NCI-H748 (cell line): ENCODE measurements around the gene DCAF7.

Source experiments
- DNase-seq: peaks from one replicate; lab custom pipeline; 2025; ENCODE audit not compliant: unreplicated experiment; lab: John Stamatoyannopoulos, UW

DCAF7 gene

GRCh38 chr17:63579633-63580032 is 29.4 kb downstream of the DCAF7 start:
- no peak for DNase-seq

GRCh38 chr17:63587770-63588169 is 37.5 kb downstream of the DCAF7 start:
- no peak for DNase-seq

- DNase-seq, result no peak
Measured at GRCh38 chr17:63588797-63589196, 38.5 kb downstream of the DCAF7 start.

GRCh38 chr17:63589646-63590045 is 39.4 kb downstream of the DCAF7 start:
- DNase-seq, result no peak

- no peak for DNase-seq
Measured at GRCh38 chr17:63592797-63593196, 42.5 kb downstream of the DCAF7 start.

GRCh38 chr17:63595132-63595531 is 44.9 kb downstream of the DCAF7 start:
- no peak for DNase-seq

- DNase-seq, result no peak
Measured at GRCh38 chr17:63596856-63597586, 46.7 kb downstream of the DCAF7 start.

- DNase-seq, result no peak
Measured at GRCh38 chr17:63598281-63598680, 48.0 kb downstream of the DCAF7 start.

- DNase-seq, result peak; percentile 87
Measured at GRCh38 chr17:63600569-63601438, 50.5 kb downstream of the DCAF7 start, which contains the start of gene TACO1. Gene TACO1, plus strand, starts transcription at chr17:63600895. Its CDS starts 189 bp downstream, at chr17:63601084.

- peak; percentile 32 for DNase-seq
Measured at GRCh38 chr17:63601439-63602371, 51.4 kb downstream of the DCAF7 start.

- no peak for DNase-seq
Measured at GRCh38 chr17:63609816-63610573, 59.7 kb downstream of the DCAF7 start.

GRCh38 chr17:63610854-63611253 is 60.6 kb downstream of the DCAF7 start:
- no peak for DNase-seq

GRCh38 chr17:63611354-63611753 is 61.1 kb downstream of the DCAF7 start:
- DNase-seq, result no peak

- DNase-seq, result no peak
Measured at GRCh38 chr17:63613663-63614062, 63.4 kb downstream of the DCAF7 start.

GRCh38 chr17:63621229-63621683 is 71.0 kb downstream of the DCAF7 start:
- no peak for DNase-seq

- peak; percentile 100 for DNase-seq
Measured at GRCh38 chr17:63621684-63622573, 71.7 kb downstream of the DCAF7 start, which contains the start of gene MAP3K3. Gene MAP3K3, plus strand, starts transcription at chr17:63622417. Its CDS starts 343 bp downstream, at chr17:63622760.

GRCh38 chr17:63622574-63623390 is 72.5 kb downstream of the DCAF7 start:
- DNase-seq, result peak; percentile 68
